Glutamatergic neuron (in vitro differentiated cells): ENCODE measurements around the gene RPS2. TPM values are rescaled to one million over a fixed set of nuclear protein-coding genes. Genes with fewer than 3 reads are reported as not detected.
A peak's percentile ranks its signal among the peaks of the same experiment; 100 is the strongest.

ENCODE experiments used
- DNase-seq: peaks from one replicate; pipeline ENCODE4 v3.0.0; 2022
- H3K27ac Mint-ChIP-seq: one replicate; pipeline ENCODE4 v1.8.0; 2020; ENCODE audit warnings: mild to moderate bottlenecking, mixed read lengths, inconsistent platforms; ENCODE audit not compliant: unreplicated experiment
- H3K27me3 Mint-ChIP-seq: one replicate; pipeline ENCODE4 v1.8.0; 2020; ENCODE audit warnings: mild to moderate bottlenecking, moderate library complexity, mixed read lengths, inconsistent platforms; ENCODE audit not compliant: unreplicated experiment
- H3K36me3 Mint-ChIP-seq: one replicate; pipeline ENCODE4 v1.8.0; 2020; ENCODE audit warnings: mild to moderate bottlenecking, mixed read lengths, inconsistent platforms; ENCODE audit not compliant: unreplicated experiment
- H3K4me1 Mint-ChIP-seq: one replicate; pipeline ENCODE4 v1.8.0; 2020; ENCODE audit warnings: mild to moderate bottlenecking, low read depth, mixed read lengths, inconsistent platforms; ENCODE audit not compliant: unreplicated experiment
- H3K4me3 Mint-ChIP-seq: one replicate; pipeline ENCODE4 v1.8.0; 2020; ENCODE audit warnings: mild to moderate bottlenecking, mixed read lengths, inconsistent platforms; ENCODE audit not compliant: unreplicated experiment
- H3K9me3 Mint-ChIP-seq: one replicate; pipeline ENCODE4 v1.8.0; 2020; ENCODE audit warnings: mild to moderate bottlenecking, moderate library complexity, mixed read lengths, inconsistent platforms; ENCODE audit not compliant: unreplicated experiment
- CTCF ChIP-seq: fragments of 200-600 bp; sonication (generic); IDR thresholded peaks from one replicate; pipeline ENCODE4 v1.5.0; 2021; ENCODE audit not compliant: partially characterized antibody, unreplicated experiment
- total RNA-seq: library from RNA; stranded (reverse); fragmentation: NEBNext Ultra II Directional; extraction: Animal tissue kit (Norgen Biotek cat#: 25700); gene quantifications from one replicate; pipeline ENCODE4 v1.2.1, GENCODE V29; 2021; ENCODE audit not compliant: unreplicated experiment

Gene RPS2
- total RNA-seq, 1 donor from 2014 or later, result 1,772 TPM

GRCh38 chr16:1933097-1933661 is 31.4 kb downstream of the RPS2 start:
- TF ChIP-seq CTCF, result no peak
- no peak overlapping the region for H3K4me3 Mint-ChIP-seq
- H3K36me3 Mint-ChIP-seq, result no peaks in the 10 kb centered on the region
- peaks cover 3% of the 10 kb centered on the region for H3K9me3 Mint-ChIP-seq
- no peak overlapping the region for H3K27ac Mint-ChIP-seq
- H3K27me3 Mint-ChIP-seq, result peaks cover 2% of the 10 kb centered on the region
- peaks cover 4% of the 10 kb centered on the region for H3K4me1 Mint-ChIP-seq
- peak; percentile 30 for DNase-seq

DNA sequence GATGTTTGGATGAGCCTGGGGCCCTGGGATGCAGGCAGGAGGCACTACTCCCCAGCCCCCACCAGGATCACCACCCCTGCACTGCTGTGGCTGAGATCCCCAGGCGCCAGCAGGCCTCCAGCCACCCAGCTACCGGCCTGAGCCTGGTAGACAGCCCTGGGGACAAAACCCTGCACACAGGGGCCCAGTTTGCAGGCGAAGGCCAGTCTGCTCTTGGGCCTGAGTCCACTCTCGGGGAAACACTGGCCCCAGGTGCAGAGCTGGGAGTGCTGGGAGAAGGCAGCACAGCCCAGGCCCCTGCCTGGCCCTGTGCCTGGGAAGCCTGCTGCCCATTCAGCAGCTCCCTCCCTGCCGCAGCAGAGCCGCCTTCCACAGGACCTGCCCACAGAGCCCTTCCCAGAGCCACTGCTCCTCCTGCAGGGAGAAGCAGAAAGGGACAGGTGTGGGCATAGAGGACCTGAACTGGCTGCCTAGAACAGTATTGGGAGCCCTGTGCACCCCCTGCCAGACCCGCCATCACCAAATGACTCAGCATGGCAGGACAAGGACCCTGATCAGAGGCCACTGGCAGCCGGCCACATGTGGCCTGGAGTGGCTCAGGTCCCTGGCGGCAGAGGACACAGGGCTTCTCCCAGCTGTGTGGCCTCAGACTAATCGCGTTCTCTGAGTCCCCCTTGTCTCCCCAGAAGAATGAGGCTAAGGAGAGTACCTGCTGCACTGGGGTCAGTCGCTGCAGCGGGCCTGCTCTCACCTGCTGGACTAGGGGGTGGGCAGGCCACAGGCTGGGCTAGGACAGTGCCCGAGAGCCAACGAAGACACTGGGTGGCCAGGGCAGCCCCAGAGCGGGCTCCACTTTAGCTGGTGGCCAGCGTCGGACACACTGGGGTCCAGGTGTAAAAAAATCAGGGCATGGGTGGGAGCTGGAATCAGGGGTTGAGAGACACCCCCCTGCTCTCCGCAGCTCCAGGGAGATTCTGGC is 32.3 kb downstream of the RPS2 start:
- TF ChIP-seq CTCF, result no peak
- no peaks in the 10 kb centered on the region for H3K36me3 Mint-ChIP-seq
- H3K27ac Mint-ChIP-seq, result no peak overlapping the region
- DNase-seq, result peak; percentile 39
- no peak overlapping the region for H3K4me3 Mint-ChIP-seq
- peaks cover 4% of the 10 kb centered on the region for H3K4me1 Mint-ChIP-seq
- H3K9me3 Mint-ChIP-seq, result peaks cover 3% of the 10 kb centered on the region
- peaks cover 2% of the 10 kb centered on the region for H3K27me3 Mint-ChIP-seq

DNA sequence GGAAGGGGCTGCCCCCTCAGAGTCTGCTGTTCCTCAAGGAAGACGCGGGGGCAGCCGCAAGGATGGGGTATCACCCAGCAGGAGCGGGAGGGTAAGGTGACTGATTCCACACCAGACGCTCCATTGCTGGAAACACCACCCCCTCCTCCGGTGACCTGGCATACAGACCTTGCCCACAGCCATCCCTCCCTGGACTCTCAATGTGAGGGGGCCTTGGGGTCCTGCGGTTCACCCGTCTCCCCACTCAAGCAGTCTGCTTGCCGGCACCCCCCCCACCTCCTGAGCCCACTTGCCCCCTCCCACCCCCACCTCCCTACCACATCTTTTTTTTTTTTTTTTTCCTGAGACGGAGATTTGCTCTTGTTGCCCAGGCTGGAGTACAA is 34.3 kb downstream of the RPS2 start:
- Mint-ChIP-seq H3K4me1 (peaks cover 6% of the 10 kb centered on the region), H3K36me3 (no peaks in the 10 kb centered on the region), H3K27ac (no peak overlapping the region), H3K9me3 (peaks cover 4% of the 10 kb centered on the region), H3K27me3 (peaks cover 4% of the 10 kb centered on the region), H3K4me3 (no peak overlapping the region)
- DNase-seq, result no peak
- no peak for TF ChIP-seq CTCF

DNA sequence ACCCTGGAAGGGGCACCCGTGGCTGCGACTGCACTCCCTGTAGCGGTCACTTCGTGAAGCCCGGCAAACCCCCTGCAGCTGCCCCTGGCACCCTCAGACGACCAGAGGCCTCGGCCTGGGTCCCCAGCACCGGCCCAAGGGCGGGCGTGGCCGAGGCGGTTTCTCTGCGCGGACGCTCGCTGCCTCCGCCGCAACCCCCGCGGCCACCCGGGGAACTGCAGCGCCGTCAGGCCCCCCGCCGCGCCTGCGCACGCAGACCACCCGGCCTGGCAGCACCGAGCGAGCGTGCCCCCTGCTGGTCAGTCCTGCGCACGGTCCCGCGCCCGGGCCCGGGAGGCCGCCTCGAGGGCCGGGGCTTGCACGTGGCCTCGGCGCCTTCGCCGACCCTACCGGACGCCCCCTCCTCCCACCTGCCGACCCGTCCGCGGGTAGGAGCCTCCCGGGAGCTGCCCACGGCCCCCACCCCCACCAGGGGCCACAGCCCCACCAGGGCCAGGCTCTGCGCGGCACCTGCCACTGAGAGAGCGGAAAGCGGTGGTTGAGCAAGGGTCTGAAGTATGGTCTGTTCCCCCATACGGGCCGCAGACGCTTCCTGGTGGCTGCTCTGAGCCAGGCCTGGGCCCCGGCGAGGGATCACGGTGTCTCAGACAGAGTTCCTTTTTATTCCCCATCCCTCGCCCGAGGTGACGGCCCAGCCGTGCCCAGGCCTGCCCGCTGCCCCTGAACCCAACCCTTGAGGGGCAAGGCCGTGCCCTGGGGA is 34.9 kb downstream of the RPS2 start:
- Mint-ChIP-seq H3K9me3 (peaks cover 6% of the 10 kb centered on the region), H3K4me1 (peaks cover 8% of the 10 kb centered on the region), H3K27me3 (peaks cover 4% of the 10 kb centered on the region), H3K27ac (no peak overlapping the region), H3K4me3 (no peak overlapping the region), H3K36me3 (no peaks in the 10 kb centered on the region)
- TF ChIP-seq CTCF, result peak; percentile 99
- DNase-seq, result peak; percentile 97
